Hepatocyte (in vitro differentiated cells): Measurements from ENCODE around the gene MACROD2. TPM values are rescaled to one million over a fixed set of nuclear protein-coding genes. Genes with fewer than 3 reads are reported as not detected.

Experiments
- DNase-seq: peaks from one replicate; pipeline ENCODE4 v3.0.0-alpha.2; 2016; ENCODE audit warnings: low spot score
- H2AFZ ChIP-seq: fragments of 200-600 bp; sonication (generic); 2 replicates; pipeline ENCODE4 v1.6.0; 2016; ENCODE audit warnings: antibody characterized with exemption, mild to moderate bottlenecking
- H3K27ac ChIP-seq: fragments of 200-600 bp; sonication (generic); 2 replicates; pipeline ENCODE4 v1.5.1; 2016; ENCODE audit warnings: mild to moderate bottlenecking
- H3K27me3 ChIP-seq: fragments of 200-600 bp; sonication (generic); 2 replicates; pipeline ENCODE4 v1.6.1; 2016
- H3K36me3 ChIP-seq: fragments of 200-600 bp; sonication (generic); replicated peaks from 2 replicates; pipeline ENCODE4 v1.5.1; 2016; ENCODE audit warnings: low read depth; ENCODE audit not compliant: insufficient read depth
- H3K4me1 ChIP-seq: fragments of 200-600 bp; sonication (generic); 2 replicates; pipeline ENCODE4 v1.5.1; 2016; ENCODE audit warnings: mild to moderate bottlenecking, moderate library complexity; ENCODE audit not compliant: insufficient read depth
- H3K4me2 ChIP-seq: fragments of 200-600 bp; sonication (generic); 2 replicates; pipeline ENCODE4 v1.6.0; 2016
- H3K4me3 ChIP-seq: fragments of 200-600 bp; sonication (generic); 2 replicates; pipeline ENCODE4 v1.5.1; 2016; ENCODE audit warnings: mild to moderate bottlenecking
- H3K79me2 ChIP-seq: fragments of 200-600 bp; sonication (generic); 2 replicates; pipeline ENCODE4 v1.6.0; 2017; ENCODE audit warnings: mild to moderate bottlenecking
- H3K9me2 ChIP-seq: fragments of 200-600 bp; sonication (generic); replicated peaks from 2 replicates; pipeline ENCODE4 v1.6.0; 2017; ENCODE audit warnings: mild to moderate bottlenecking; ENCODE audit not compliant: insufficient read depth
- H3K9me3 ChIP-seq: fragments of 200-600 bp; sonication (generic); 2 replicates; pipeline ENCODE4 v1.5.1; 2016; ENCODE audit warnings: low read depth, mild to moderate bottlenecking
- H4K20me1 ChIP-seq: fragments of 200-600 bp; sonication (generic); 2 replicates; pipeline ENCODE4 v1.6.0; 2016; ENCODE audit warnings: mild to moderate bottlenecking; ENCODE audit not compliant: insufficient read depth, poor library complexity, severe bottlenecking
- EZH2 ChIP-seq: fragments of 200-600 bp; sonication (generic); IDR thresholded peaks from 2 replicates; pipeline ENCODE4 v1.6.1; 2016; ENCODE audit warnings: antibody characterized with exemption, mild to moderate bottlenecking, borderline replicate concordance
- EZH2phosphoT487 ChIP-seq: fragments of 200-600 bp; sonication (generic); IDR thresholded peaks from one replicate; pipeline ENCODE4 v1.6.1; 2018; ENCODE audit warnings: antibody characterized with exemption, mild to moderate bottlenecking, low read depth, moderate library complexity; ENCODE audit not compliant: unreplicated experiment, severe bottlenecking
- WGBS: methylation state at CpG from one replicate; pipeline ENCODE4 v1.1.6; 2016; ENCODE audit warnings: low lambda C conversion rate; ENCODE audit errors: missing lambda C conversion rate; 5-methylcytosine and 5-hydroxymethylcytosine counted together
- polyA plus RNA-seq: library from polyadenylated mRNA; unstranded; fragments of >200 nt; fragmentation: Nextera tagmentation; extraction: Ambion mirVana; gene quantifications from 2 replicates; pipeline ENCODE4 v1.2.1, GENCODE V29; 2016
- total RNA-seq: library from RNA; depleted of rRNA; stranded (reverse); fragments of >200 nt; gene quantifications from 2 replicates; pipeline ENCODE4 v1.2.3, GENCODE V29; 2014
- TF ChIP-seq, protein P1 (sequence below): fragments of 200-600 bp; sonication (generic); IDR thresholded peaks from 2 replicates; pipeline ENCODE4 v1.5.1; 2016; ENCODE audit warnings: antibody characterized with exemption, mild to moderate bottlenecking; ENCODE audit not compliant: poor library complexity

MACROD2 gene
- total and polyA plus RNA-seq, 2 experiments from 2014 or later: 2.4 to 3.1 TPM

DNA sequence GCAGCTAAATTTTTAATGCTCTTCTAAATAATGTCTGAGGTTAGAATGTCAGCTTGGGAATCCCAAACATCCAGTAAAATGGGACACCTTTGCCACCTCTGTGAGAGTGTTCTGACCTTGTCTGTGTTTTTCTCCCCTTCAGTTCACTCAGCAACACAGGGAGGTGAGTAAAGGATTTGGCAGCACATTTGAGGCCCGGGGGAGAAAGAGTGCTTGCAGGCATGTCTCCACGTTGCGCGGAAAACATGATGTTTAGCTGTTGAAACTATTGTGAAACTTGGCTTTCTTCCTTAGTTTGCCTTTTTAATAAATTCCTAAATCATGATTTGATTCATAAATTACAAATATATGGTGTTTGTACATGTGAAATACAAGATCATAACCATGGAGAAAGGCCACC lies 1049.9 kb downstream of the MACROD2 start:
- Histone ChIP-seq H3K4me2 (no peak overlapping the region), H3K9me2 (no peaks in the 10 kb centered on the region), H3K9me3 (no peaks in the 10 kb centered on the region), H3K4me3 (no peak overlapping the region), H3K4me1 (no peaks in the 10 kb centered on the region), H2AFZ (peak overlapping the region; percentile 3), H3K36me3 (no peaks in the 10 kb centered on the region), H4K20me1 (no peaks in the 10 kb centered on the region), H3K27ac (peak overlapping the region; percentile 48), H3K27me3 (no peaks in the 10 kb centered on the region), H3K79me2 (no peaks in the 10 kb centered on the region)
- peak; percentile 39 for DNase-seq
- 52% methylated on average over 4 of the region's 4 CpGs for WGBS
- TF ChIP-seq, protein P1, sequence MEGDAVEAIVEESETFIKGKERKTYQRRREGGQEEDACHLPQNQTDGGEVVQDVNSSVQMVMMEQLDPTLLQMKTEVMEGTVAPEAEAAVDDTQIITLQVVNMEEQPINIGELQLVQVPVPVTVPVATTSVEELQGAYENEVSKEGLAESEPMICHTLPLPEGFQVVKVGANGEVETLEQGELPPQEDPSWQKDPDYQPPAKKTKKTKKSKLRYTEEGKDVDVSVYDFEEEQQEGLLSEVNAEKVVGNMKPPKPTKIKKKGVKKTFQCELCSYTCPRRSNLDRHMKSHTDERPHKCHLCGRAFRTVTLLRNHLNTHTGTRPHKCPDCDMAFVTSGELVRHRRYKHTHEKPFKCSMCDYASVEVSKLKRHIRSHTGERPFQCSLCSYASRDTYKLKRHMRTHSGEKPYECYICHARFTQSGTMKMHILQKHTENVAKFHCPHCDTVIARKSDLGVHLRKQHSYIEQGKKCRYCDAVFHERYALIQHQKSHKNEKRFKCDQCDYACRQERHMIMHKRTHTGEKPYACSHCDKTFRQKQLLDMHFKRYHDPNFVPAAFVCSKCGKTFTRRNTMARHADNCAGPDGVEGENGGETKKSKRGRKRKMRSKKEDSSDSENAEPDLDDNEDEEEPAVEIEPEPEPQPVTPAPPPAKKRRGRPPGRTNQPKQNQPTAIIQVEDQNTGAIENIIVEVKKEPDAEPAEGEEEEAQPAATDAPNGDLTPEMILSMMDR: no peak
- TF ChIP-seq EZH2phosphoT487 (no peak), EZH2 (no peak)

GRCh38 chr20:15047042-15047441 lies 1051.7 kb downstream of the MACROD2 start:
- DNase-seq: no peak
- Histone ChIP-seq H3K27ac (no peak overlapping the region), H3K4me3 (no peak overlapping the region), H3K4me2 (no peak overlapping the region), H3K9me2 (no peaks in the 10 kb centered on the region), H3K27me3 (no peaks in the 10 kb centered on the region), H2AFZ (no peak overlapping the region), H3K79me2 (no peaks in the 10 kb centered on the region), H4K20me1 (no peaks in the 10 kb centered on the region), H3K4me1 (no peaks in the 10 kb centered on the region), H3K9me3 (no peaks in the 10 kb centered on the region), H3K36me3 (no peaks in the 10 kb centered on the region)
- WGBS: 66% methylated on average over 2 of the region's 2 CpGs
- no peak for TF ChIP-seq EZH2
- TF ChIP-seq EZH2phosphoT487: no peak
- TF ChIP-seq, protein P1: no peak

- H2AFZ ChIP-seq: no peak overlapping the region
- no peaks in the 10 kb centered on the region for H3K36me3 ChIP-seq
- no peak for TF ChIP-seq EZH2phosphoT487
- TF ChIP-seq, protein P1: no peak
- no peak for TF ChIP-seq EZH2
- DNase-seq: no peak
- no peaks in the 10 kb centered on the region for H3K79me2 ChIP-seq
- no peak overlapping the region for H3K27ac ChIP-seq
- H3K4me3 ChIP-seq: no peak overlapping the region
- no peaks in the 10 kb centered on the region for H3K9me3 ChIP-seq
- H3K4me1 ChIP-seq: no peaks in the 10 kb centered on the region
- no peaks in the 10 kb centered on the region for H3K27me3 ChIP-seq
- H4K20me1 ChIP-seq: no peaks in the 10 kb centered on the region
- no peaks in the 10 kb centered on the region for H3K9me2 ChIP-seq
- no peak overlapping the region for H3K4me2 ChIP-seq
- 33% methylated on average over 1 of the region's 1 CpG for WGBS
These were observed 1052.3 kb downstream of the MACROD2 start for GRCh38 chr20:15047601-15048000.

- no peaks in the 10 kb centered on the region for H3K9me2 ChIP-seq
- H3K4me3 ChIP-seq: no peak overlapping the region
- peaks cover 6% of the 10 kb centered on the region for H3K4me1 ChIP-seq
- no peak overlapping the region for H3K27ac ChIP-seq
- TF ChIP-seq, protein P1: no peak
- TF ChIP-seq EZH2 (no peak), EZH2phosphoT487 (no peak)
- no peak overlapping the region for H3K4me2 ChIP-seq
- no peaks in the 10 kb centered on the region for H3K36me3 ChIP-seq
- no peaks in the 10 kb centered on the region for H3K9me3 ChIP-seq
- H4K20me1 ChIP-seq: no peaks in the 10 kb centered on the region
- no peak overlapping the region for H2AFZ ChIP-seq
- H3K27me3 ChIP-seq: no peaks in the 10 kb centered on the region
- no peak for DNase-seq
- no peaks in the 10 kb centered on the region for H3K79me2 ChIP-seq
- WGBS: 64% methylated on average over 5 of the region's 5 CpGs
These were observed 1060.9 kb downstream of the MACROD2 start for GRCh38 chr20:15056246-15056645.
